A549 (cell line): ENCODE results near the gene CXCR3. TPM values are rescaled to one million over a fixed set of nuclear protein-coding genes. Genes with fewer than 3 reads are reported as not detected.

Source experiments
- ATAC-seq, 2 experiments: fragments of 200-7000 bp in 1 of 2; fragments of >200 bp in 1 of 2; cut with Nextera tagmentation in 1 of 2; cut with Tn5 transposase in 1 of 2; 3 replicates each; pipeline versions ENCODE4 v1.8.0 to v1.9.1; 2018 to 2020; ENCODE audit warnings: mild to moderate bottlenecking in 1 of 2, moderate library complexity in 1 of 2
- CTCF ChIA-PET: fragments of 300-600 bp; sonication (Branson Sonifier 250); formaldehyde crosslinking; extraction: SDS; loops from one replicate; lab custom pipeline; 2021; ENCODE audit warnings: antibody characterized with exemption, inconsistent platforms; lab: Yijun Ruan, JAX
- POLR2A ChIA-PET: fragments of 350-600 bp; formaldehyde crosslinking; extraction: SDS; loops from one replicate; lab custom pipeline; 2021; ENCODE audit warnings: antibody characterized with exemption, inconsistent platforms; lab: Yijun Ruan, JAX
- DNase-seq, 2 experiments: peaks; one replicate each; pipeline versions ENCODE4 v3.0.0 to v3.0.0-alpha.2; 2011 to 2016; ENCODE audit warnings: low read depth in 1 of 2, low spot score in 1 of 2
- FAIRE-seq: peaks from 2 replicates; lab custom pipeline; 2011; peaks lifted over from hg19 to GRCh38; lab: Jason Lieb, UNC
- H3K27ac ChIP-seq, 2 experiments: fragments of >200 bp; sonication (Bioruptor Twin); formaldehyde crosslinking; 3 replicates each; pipeline ENCODE4 v1.5.1; 2016 to 2017
- H3K4me1 ChIP-seq: fragments of >200 bp; sonication (Bioruptor Twin); formaldehyde crosslinking; 3 replicates; pipeline ENCODE4 v1.6.1; 2016
- H3K4me2 ChIP-seq: fragments of >200 bp; sonication (Bioruptor Twin); formaldehyde crosslinking; 3 replicates; pipeline ENCODE4 v1.6.1; 2016
- H3K4me3 ChIP-seq: fragments of >200 bp; sonication (Bioruptor Twin); formaldehyde crosslinking; 3 replicates; pipeline ENCODE4 v1.5.1; 2016
- H3K9me3 ChIP-seq: fragments of >200 bp; sonication (Bioruptor Twin); formaldehyde crosslinking; 3 replicates; pipeline ENCODE4 v1.6.1; 2016
- BCL3 ChIP-seq: fragments of >200 bp; sonication (Bioruptor Twin); formaldehyde crosslinking; IDR thresholded peaks from 3 replicates; pipeline ENCODE4 v1.6.1; 2016
- CHD2 ChIP-seq: fragments of 150-350 bp; IDR thresholded peaks from 2 replicates; pipeline ENCODE4 v1.6.1; 2014; ENCODE audit warnings: low read length; ENCODE audit not compliant: partially characterized antibody
- ESRRA ChIP-seq: fragments of 150-350 bp; IDR thresholded peaks from 2 replicates; pipeline ENCODE4 v1.6.1; 2014; ENCODE audit warnings: mild to moderate bottlenecking, low read length, borderline replicate concordance
- FOSL2 ChIP-seq, 2 experiments: fragments of 450-650 bp in 1 of 2; fragments of >200 bp in 1 of 2; sonication (Bioruptor Twin) in 1 of 2; formaldehyde crosslinking; IDR thresholded peaks; 2 replicates each; pipeline versions ENCODE4 v1.5.0 to v1.6.1; 2016 to 2020; ENCODE audit warnings: mild to moderate bottlenecking in 1 of 2, moderate library complexity in 1 of 2
- GATA3 ChIP-seq: IDR thresholded peaks from 2 replicates; pipeline ENCODE4 v1.6.1; 2012; ENCODE audit warnings: borderline replicate concordance
- HOXA7 ChIP-seq: fragments of 250-450 bp; sonication (Bioruptor Pico); IDR thresholded peaks from 2 replicates; pipeline ENCODE4 v1.5.0; 2020; ENCODE audit warnings: mild to moderate bottlenecking, moderate library complexity
- HOXB13 ChIP-seq: fragments of 250-450 bp; sonication (Bioruptor Pico); IDR thresholded peaks from 2 replicates; pipeline ENCODE4 v1.5.0; 2020; ENCODE audit warnings: low read depth, mild to moderate bottlenecking, moderate library complexity
- JUNB ChIP-seq: fragments of >200 bp; sonication (Bioruptor Twin); formaldehyde crosslinking; IDR thresholded peaks from 2 replicates; pipeline ENCODE4 v1.6.1; 2016
- KDM1A ChIP-seq: fragments of 200-600 bp; sonication (generic); IDR thresholded peaks from 2 replicates; pipeline ENCODE4 v1.6.1; 2016; ENCODE audit warnings: low read depth, mild to moderate bottlenecking
- MAX ChIP-seq: IDR thresholded peaks from 2 replicates; pipeline ENCODE4 v1.6.1; 2012
- MAZ ChIP-seq: fragments of 150-350 bp; IDR thresholded peaks from 2 replicates; pipeline ENCODE4 v1.6.1; 2014; ENCODE audit warnings: antibody characterized with exemption, low read depth, low read length, borderline replicate concordance
- NFE2L2 ChIP-seq: fragments of 150-350 bp; conservative IDR thresholded peaks from 2 replicates; pipeline ENCODE4 v1.6.1; 2014; ENCODE audit warnings: low read length
- NR3C1 ChIP-seq: fragments of >200 bp; sonication (Bioruptor Twin); formaldehyde crosslinking; IDR thresholded peaks from 3 replicates; pipeline ENCODE4 v1.6.1; 2017
- PHF8 ChIP-seq: fragments of 200-600 bp; sonication (generic); IDR thresholded peaks from 2 replicates; pipeline ENCODE4 v1.6.1; 2016; ENCODE audit warnings: low read depth, mild to moderate bottlenecking, antibody characterized with exemption, moderate library complexity, borderline replicate concordance
- RAD21 ChIP-seq, 2 experiments: fragments of >200 bp in 1 of 2; sonication (Bioruptor Twin) in 1 of 2; formaldehyde crosslinking in 1 of 2; IDR thresholded peaks in 1 of 2; conservative IDR thresholded peaks in 1 of 2; 2 replicates in 1 of 2; 3 replicates in 1 of 2; pipeline ENCODE4 v1.6.1; 2012 to 2018; ENCODE audit warnings: inconsistent platforms in 1 of 2
- RCOR1 ChIP-seq: fragments of 150-350 bp; IDR thresholded peaks from 2 replicates; pipeline ENCODE4 v1.6.1; 2014; ENCODE audit warnings: antibody characterized with exemption, low read length, low read depth
- RFX5 ChIP-seq: fragments of 450-650 bp; IDR thresholded peaks from 2 replicates; pipeline ENCODE4 v1.7.1; 2014; ENCODE audit warnings: antibody characterized with exemption, mild to moderate bottlenecking, moderate library complexity
- TFCP2L1 ChIP-seq: fragments of 250-450 bp; sonication (Bioruptor Pico); IDR thresholded peaks from 2 replicates; pipeline ENCODE4 v1.5.0; 2021; ENCODE audit warnings: mild to moderate bottlenecking
- TP53 ChIP-seq: fragments of 250-450 bp; sonication (Bioruptor Pico); IDR thresholded peaks from 2 replicates; pipeline ENCODE4 v1.5.0; 2021; ENCODE audit warnings: mild to moderate bottlenecking, moderate library complexity
- ZFP36 ChIP-seq: fragments of 450-650 bp; IDR thresholded peaks from 2 replicates; pipeline ENCODE4 v1.6.1; 2014; ENCODE audit warnings: borderline replicate concordance; ENCODE audit not compliant: partially characterized antibody
- ZNF302 ChIP-seq: fragments of 250-450 bp; sonication (Bioruptor Pico); IDR thresholded peaks from 2 replicates; pipeline ENCODE4 v1.9.0; 2021; ENCODE audit warnings: inconsistent platforms, mild to moderate bottlenecking, moderate library complexity
- WGBS: methylation state at CpG from one replicate; pipeline ENCODE4 v1.1.6; 2017; ENCODE audit errors: missing lambda C conversion rate; 5-methylcytosine and 5-hydroxymethylcytosine counted together
- polyA plus RNA-seq, 4 experiments: library from polyadenylated mRNA; depleted of rRNA in 3 of 4; stranded (reverse); fragments of >200 nt; fragmentation: RNase III in 1 of 4; extraction: RNeasy Plus Mini Kit Qiagen cat#74134 plus additional on column Dnase treatment in 1 of 4; gene quantifications; 2 replicates in 3 of 4; 3 replicates in 1 of 4; pipeline ENCODE4 v1.2.3, GENCODE V29; 2011 to 2017
- TF ChIP-seq, protein P1 (sequence below): IDR thresholded peaks from 2 replicates; pipeline ENCODE4 v1.6.1; 2012; ENCODE audit warnings: low read depth, borderline replicate concordance

Gene CXCR3
- polyA plus RNA-seq, 2 of the 4 experiments (the other 2 are of a cell fraction), result not detected

GRCh38 chrX:71578253-71579135 is 39.8 kb downstream of the CXCR3 start, which contains the start of gene GCNA:
Gene GCNA, plus strand, starts transcription at chrX:71578437. Its CDS starts 2,385 bp downstream, at chrX:71580822.
- FAIRE-seq (no peak), ATAC-seq (no peak), DNase-seq (no peak)
- ChIA-PET POLR2A (no interaction called here), CTCF (no interaction called here)
- 97% methylated on average over 37 of the region's 48 CpGs for WGBS
- Histone ChIP-seq H3K4me1 (peaks cover 8% of the 10 kb centered on the region), H3K4me2 (no peak within 1 kb of the TSS), H3K4me3 (no peak within 1 kb of the TSS), H3K27ac (no peak within 1 kb of the TSS), H3K9me3 (no peaks in the 10 kb centered on the region)
- no peak for TF ChIP-seq HOXB13 (CRISPR knock-in tag)
- no peak for TF ChIP-seq ESRRA
- no peak for TF ChIP-seq ZNF302 (CRISPR knock-in tag)
- no peak for TF ChIP-seq ZFP36
- TF ChIP-seq MAX, result no peak
- no peak for TF ChIP-seq NR3C1
- no peak for TF ChIP-seq HOXA7 (CRISPR knock-in tag)
- TF ChIP-seq BCL3, result no peak
- TF ChIP-seq FOSL2 (IDR thresholded peaks at IDR 0.05), result no peak
- TF ChIP-seq FOSL2 (CRISPR knock-in tag; IDR thresholded peaks at IDR 0.05), result no peak
- no peak for TF ChIP-seq PHF8
- TF ChIP-seq GATA3, result no peak
- TF ChIP-seq KDM1A, result no peak
- TF ChIP-seq CHD2, result no peak
- TF ChIP-seq JUNB, result no peak
- no peak for TF ChIP-seq MAZ
- TF ChIP-seq, protein P1, sequence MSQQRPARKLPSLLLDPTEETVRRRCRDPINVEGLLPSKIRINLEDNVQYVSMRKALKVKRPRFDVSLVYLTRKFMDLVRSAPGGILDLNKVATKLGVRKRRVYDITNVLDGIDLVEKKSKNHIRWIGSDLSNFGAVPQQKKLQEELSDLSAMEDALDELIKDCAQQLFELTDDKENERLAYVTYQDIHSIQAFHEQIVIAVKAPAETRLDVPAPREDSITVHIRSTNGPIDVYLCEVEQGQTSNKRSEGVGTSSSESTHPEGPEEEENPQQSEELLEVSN, result no peak
- no peak for TF ChIP-seq NFE2L2
- no peak for TF ChIP-seq RFX5
- no peak for TF ChIP-seq TFCP2L1 (CRISPR knock-in tag)

- CTCF ChIA-PET, result no interaction called here
- POLR2A ChIA-PET, result no interaction called here
- FAIRE-seq (no peak), DNase-seq (no peak), ATAC-seq (no peak)
- TF ChIP-seq MAZ, result no peak
- no peak for TF ChIP-seq TP53 (CRISPR knock-in tag)
- no peak for TF ChIP-seq RAD21 (conservative IDR thresholded peaks at IDR 0.05 in 1 of 2, IDR thresholded peaks at IDR 0.05 in 1 of 2)
- TF ChIP-seq RCOR1, result no peak
- Histone ChIP-seq H3K4me1 (peaks cover 13% of the 10 kb centered on the region), H3K4me3 (no peak overlapping the region), H3K9me3 (no peaks in the 10 kb centered on the region), H3K27ac (no peak overlapping the region), H3K4me2 (no peak overlapping the region)
- WGBS, result 93% methylated on average over 20 of the region's 24 CpGs
Observed at GRCh38 chrX:71577682-71578081, 40.6 kb downstream of the CXCR3 start.
